ENCODE results near the gene CCL5. TPM values are rescaled to one million over a fixed set of nuclear protein-coding genes. Genes with fewer than 3 reads are reported as not detected.

Gene CCL5
- polyA plus RNA-seq, 1 donor from 2014 or later, result not detected

GRCh38 chr17:35867574-35867973 is 12.6 kb downstream of the CCL5 start:
- no peak overlapping the region for H3K9ac ChIP-seq (ENCODE audit: low read length)
- no peaks in the 10 kb centered on the region for H3K36me3 ChIP-seq (ENCODE audit: insufficient read depth, low read length)

GRCh38 chr17:35866341-35866950 is 13.7 kb downstream of the CCL5 start:
- Histone ChIP-seq H3K79me2 (replicated peaks; ENCODE audit: insufficient read depth, low read length) (no peaks in the 10 kb centered on the region), H3K9me2 (ENCODE audit: insufficient read depth, low read length) (no peaks in the 10 kb centered on the region), H3K27me3 (ENCODE audit: insufficient read depth, low read depth, low read length) (no peaks in the 10 kb centered on the region), H3K4me2 (ENCODE audit: low read length) (no peak overlapping the region), H3K36me3 (ENCODE audit: insufficient read depth, low read length) (no peaks in the 10 kb centered on the region), H3K9ac (ENCODE audit: low read length) (no peak overlapping the region), H3K4me3 (ENCODE audit: low read length) (no peak overlapping the region), H2AFZ (ENCODE audit: low read depth, low read length) (no peak overlapping the region), H3F3A (ENCODE audit: insufficient read depth, low read length, poor library complexity, severe bottlenecking) (no peaks in the 10 kb centered on the region), H3K9me3 (ENCODE audit: low read length) (no peaks in the 10 kb centered on the region), H4K20me1 (ENCODE audit: insufficient read depth) (no peaks in the 10 kb centered on the region), H3K27ac (ENCODE audit: low read length) (no peak overlapping the region)
- TF ChIP-seq RAD21 (conservative IDR thresholded peaks at IDR 0.05) (no peak), EP300 (conservative IDR thresholded peaks at IDR 0.05; ENCODE audit: poor library complexity, severe bottlenecking) (no peak), EZH2 (IDR thresholded peaks at IDR 0.05; ENCODE audit: borderline replicate concordance, insufficient read depth, low read length, poor library complexity, severe bottlenecking) (no peak), REST (IDR thresholded peaks at IDR 0.05; ENCODE audit: borderline replicate concordance) (no peak), SMC3 (conservative IDR thresholded peaks at IDR 0.05; ENCODE audit: poor library complexity) (no peak), MXI1 (conservative IDR thresholded peaks at IDR 0.05; ENCODE audit: poor library complexity, severe bottlenecking) (no peak), POLR2AphosphoS5 (IDR thresholded peaks at IDR 0.05) (no peak)

More at GRCh38 chr17:35867574-35867973, 12.6 kb downstream of the CCL5 start:
- Histone ChIP-seq H3K27ac (ENCODE audit: low read length) (no peak overlapping the region), H3K9me2 (ENCODE audit: insufficient read depth, low read length) (no peaks in the 10 kb centered on the region), H4K20me1 (ENCODE audit: insufficient read depth) (no peaks in the 10 kb centered on the region), H2AFZ (ENCODE audit: low read depth, low read length) (no peak overlapping the region), H3K27me3 (ENCODE audit: insufficient read depth, low read depth, low read length) (no peaks in the 10 kb centered on the region), H3K4me3 (ENCODE audit: low read length) (no peak overlapping the region), H3K9me3 (ENCODE audit: low read length) (no peaks in the 10 kb centered on the region), H3K79me2 (replicated peaks; ENCODE audit: insufficient read depth, low read length) (no peaks in the 10 kb centered on the region), H3K4me2 (ENCODE audit: low read length) (no peak overlapping the region), H3F3A (ENCODE audit: insufficient read depth, low read length, poor library complexity, severe bottlenecking) (no peaks in the 10 kb centered on the region)
- no peak for TF ChIP-seq CTCF (IDR thresholded peaks at IDR 0.05; ENCODE audit: poor library complexity, severe bottlenecking)
- no peak for TF ChIP-seq SMC3 (conservative IDR thresholded peaks at IDR 0.05; ENCODE audit: poor library complexity)
- TF ChIP-seq RAD21 (conservative IDR thresholded peaks at IDR 0.05), result no peak
- TF ChIP-seq REST (IDR thresholded peaks at IDR 0.05; ENCODE audit: borderline replicate concordance), result no peak
- no peak for TF ChIP-seq POLR2AphosphoS5 (IDR thresholded peaks at IDR 0.05)
- no peak for TF ChIP-seq MXI1 (conservative IDR thresholded peaks at IDR 0.05; ENCODE audit: poor library complexity, severe bottlenecking)
- no peak for TF ChIP-seq EP300 (conservative IDR thresholded peaks at IDR 0.05; ENCODE audit: poor library complexity, severe bottlenecking)
- TF ChIP-seq EZH2 (IDR thresholded peaks at IDR 0.05; ENCODE audit: borderline replicate concordance, insufficient read depth, low read length, poor library complexity, severe bottlenecking), result no peak
